A549 (cell line): ENCODE measurements around the gene PRKN.

ENCODE experiments used
- CTCF ChIP-seq: fragments of >200 bp; sonication (Bioruptor Twin); formaldehyde crosslinking; IDR thresholded peaks from 3 replicates; pipeline ENCODE4 v1.5.1; 2016
- EP300 ChIP-seq, 2 experiments: fragments of >200 bp; sonication (Bioruptor Twin); formaldehyde crosslinking; IDR thresholded peaks; 2 replicates in 1 of 2; 3 replicates in 1 of 2; pipeline ENCODE4 v1.6.1; 2016 to 2017
- HDAC2 ChIP-seq: fragments of 200-600 bp; sonication (generic); IDR thresholded peaks from 2 replicates; pipeline ENCODE4 v1.6.1; 2016
- POLR2A ChIP-seq: IDR thresholded peaks from 2 replicates; pipeline ENCODE4 v1.6.1; 2012; ENCODE audit warnings: mild to moderate bottlenecking, low read length
- REST ChIP-seq: fragments of 200-600 bp; sonication (generic); IDR thresholded peaks from 2 replicates; pipeline ENCODE4 v1.6.1; 2016; ENCODE audit warnings: antibody characterized with exemption, mild to moderate bottlenecking, moderate library complexity

DNA sequence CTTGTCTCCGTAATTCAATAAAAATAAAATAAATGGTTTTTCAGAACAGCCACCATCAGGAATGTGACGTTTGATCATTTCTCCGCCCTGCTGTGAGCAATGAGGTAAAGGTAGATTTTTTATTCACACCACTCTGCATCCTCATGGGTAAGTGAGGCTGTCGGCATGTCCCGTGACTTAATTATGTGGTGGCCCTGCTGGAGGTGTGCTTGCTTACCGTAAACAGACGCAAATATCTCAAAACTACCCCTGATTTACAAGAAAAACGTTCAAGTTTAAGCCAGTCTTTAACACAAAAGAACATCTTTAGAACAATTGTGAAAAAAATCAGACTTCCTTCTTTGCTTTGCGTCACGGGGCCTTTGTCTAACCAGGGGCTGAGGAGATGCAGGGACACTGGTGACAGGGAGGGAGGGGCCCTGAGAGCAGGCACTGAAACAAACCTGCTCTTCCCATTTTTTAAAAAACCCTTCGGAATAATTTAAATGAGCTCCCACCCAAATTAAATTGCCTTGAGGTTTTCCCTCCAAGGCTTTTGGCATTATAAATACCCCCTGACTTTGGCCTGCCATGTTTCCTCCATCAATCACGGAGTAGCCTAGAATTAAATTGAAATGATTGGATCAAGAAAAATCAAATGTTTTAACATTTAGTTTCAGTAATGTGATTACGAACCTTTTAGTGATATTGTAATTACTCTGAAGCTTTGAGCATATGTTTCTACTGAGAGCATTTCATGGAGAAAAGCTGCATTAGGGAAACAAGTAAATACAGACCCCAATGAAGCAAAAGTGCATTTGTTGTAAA is 13.4 kb downstream of the PRKN start:
- no peak for TF ChIP-seq HDAC2
- no peak for TF ChIP-seq POLR2A
- no peak for TF ChIP-seq REST
- no peak for TF ChIP-seq CTCF
- no peak for TF ChIP-seq EP300 (IDR thresholded peaks at IDR 0.05)
